IMR-90 (cell line): ENCODE results near the gene ARL14EPL. TPM values are rescaled to one million over a fixed set of nuclear protein-coding genes. Genes with fewer than 3 reads are reported as not detected.

ENCODE experiments used
- ATAC-seq: fragments of 200-7000 bp; cut with Tn5 transposase; 2 replicates; pipeline ENCODE4 v1.9.1; 2020; ENCODE audit warnings: low read depth, mild to moderate bottlenecking, moderate library complexity
- BruUV-seq: library from RNA; stranded (reverse); fragments of 400-500 nt; replicated peaks from 2 replicates; lab custom pipeline; 2021; lab: Mats Ljungman, UMichigan
- CTCF ChIA-PET: fragments of 300-600 bp; formaldehyde crosslinking; extraction: SDS; loops from one replicate; lab custom pipeline; 2021; ENCODE audit warnings: antibody characterized with exemption; lab: Yijun Ruan, JAX
- POLR2A ChIA-PET: fragments of 300-600 bp; sonication (Branson Sonifier 250); formaldehyde crosslinking; loops from one replicate; lab custom pipeline; 2022; ENCODE audit warnings: antibody characterized with exemption; ENCODE audit not compliant: unreplicated experiment; lab: Charles Lee
- DNase-seq: peaks from one replicate; pipeline ENCODE4 v3.0.0; 2013
- H2AFZ ChIP-seq: replicated peaks from 2 replicates; pipeline ENCODE3; 2013; ENCODE audit warnings: low read length, mild to moderate bottlenecking; ENCODE audit not compliant: poor library complexity
- H2AK5ac ChIP-seq: 2 replicates; pipeline ENCODE4 v1.6.1; 2013; ENCODE audit warnings: low read depth, low read length, inconsistent platforms
- H2AK9ac ChIP-seq: replicated peaks from 2 replicates; pipeline ENCODE3; 2013; ENCODE audit warnings: mild to moderate bottlenecking, low read depth, low read length, moderate library complexity; ENCODE audit not compliant: poor library complexity
- H2BK120ac ChIP-seq: 2 replicates; pipeline ENCODE4 v1.6.1; 2013; ENCODE audit warnings: low read depth, low read length, inconsistent platforms
- H2BK15ac ChIP-seq: 3 replicates; pipeline ENCODE4 v1.6.1; 2013; ENCODE audit warnings: low read depth, low read length, inconsistent platforms
- H2BK20ac ChIP-seq: 2 replicates; pipeline ENCODE4 v1.6.1; 2013; ENCODE audit warnings: low read depth, mild to moderate bottlenecking, inconsistent platforms, low read length, moderate library complexity
- H2BK5ac ChIP-seq: 2 replicates; pipeline ENCODE4 v1.6.1; 2013; ENCODE audit warnings: mild to moderate bottlenecking, low read depth, low read length, inconsistent platforms; ENCODE audit not compliant: poor library complexity, severe bottlenecking
- H3K14ac ChIP-seq: replicated peaks from 2 replicates; pipeline ENCODE4 v1.6.1; 2013; ENCODE audit warnings: low read depth, low read length, inconsistent platforms
- H3K18ac ChIP-seq: 2 replicates; pipeline ENCODE4 v1.6.1; 2013; ENCODE audit warnings: low read depth, low read length, control low read depth
- H3K23ac ChIP-seq: 2 replicates; pipeline ENCODE4 v1.6.1; 2013; ENCODE audit warnings: low read depth, low read length, inconsistent platforms
- H3K27ac ChIP-seq: 2 replicates; pipeline ENCODE4 v1.5.1; 2013; ENCODE audit warnings: mild to moderate bottlenecking, control low read depth, low read length; ENCODE audit not compliant: insufficient read depth
- H3K27me3 ChIP-seq: 2 replicates; pipeline ENCODE4 v1.6.1; 2013; ENCODE audit warnings: low read length; ENCODE audit not compliant: control insufficient read depth, insufficient read depth
- H3K36me3 ChIP-seq: 2 replicates; pipeline ENCODE4 v1.6.1; 2013; ENCODE audit warnings: low read length, mixed read lengths; ENCODE audit not compliant: control insufficient read depth, insufficient read depth
- H3K4ac ChIP-seq: 2 replicates; pipeline ENCODE4 v1.6.1; 2013; ENCODE audit warnings: low read depth, low read length, inconsistent platforms
- H3K4me1 ChIP-seq: 2 replicates; pipeline ENCODE4 v1.6.1; 2013; ENCODE audit warnings: low read length, mixed read lengths; ENCODE audit not compliant: control insufficient read depth, insufficient read depth
- H3K4me2 ChIP-seq: 2 replicates; pipeline ENCODE4 v1.6.1; 2013; ENCODE audit warnings: low read depth, mild to moderate bottlenecking, control low read depth, low read length, moderate library complexity
- H3K4me3 ChIP-seq: 2 replicates; pipeline ENCODE4 v1.5.1; 2013; ENCODE audit warnings: low read depth, mild to moderate bottlenecking, control low read depth, low read length, moderate library complexity; ENCODE audit not compliant: insufficient read depth
- H3K56ac ChIP-seq: 2 replicates; pipeline ENCODE4 v1.6.1; 2013; ENCODE audit warnings: low read length, inconsistent platforms; ENCODE audit not compliant: insufficient read depth; ENCODE audit errors: extremely low read depth
- H3K79me1 ChIP-seq, 2 experiments: 2 replicates each; pipeline ENCODE4 v1.6.1; 2013; ENCODE audit warnings: low read length in 2 of 2, inconsistent platforms in 1 of 2, low read depth in 1 of 2
- H3K9ac ChIP-seq: 2 replicates; pipeline ENCODE4 v1.6.1; 2013; ENCODE audit warnings: low read depth, low read length, control low read depth
- H3K9me1 ChIP-seq: 2 replicates; pipeline ENCODE4 v1.6.1; 2013; ENCODE audit warnings: low read length, inconsistent platforms; ENCODE audit not compliant: insufficient read depth
- H3K9me3 ChIP-seq: 2 replicates; pipeline ENCODE4 v1.6.1; 2013; ENCODE audit warnings: low read length; ENCODE audit not compliant: control insufficient read depth, insufficient read depth
- H4K20me1 ChIP-seq: 2 replicates; pipeline ENCODE4 v1.6.1; 2013; ENCODE audit warnings: low read length, inconsistent platforms; ENCODE audit not compliant: insufficient read depth
- H4K5ac ChIP-seq: 2 replicates; pipeline ENCODE4 v1.6.1; 2013; ENCODE audit warnings: mild to moderate bottlenecking, low read depth, low read length, control low read depth
- H4K8ac ChIP-seq, 2 experiments: 2 replicates each; pipeline ENCODE4 v1.6.1; 2013; ENCODE audit warnings: low read depth in 2 of 2, low read length in 2 of 2, control low read depth in 1 of 2, inconsistent platforms in 1 of 2
- H4K91ac ChIP-seq: 2 replicates; pipeline ENCODE4 v1.6.1; 2013; ENCODE audit warnings: low read depth, low read length, inconsistent platforms; ENCODE audit not compliant: insufficient read depth
- BHLHE40 ChIP-seq: fragments of 150-350 bp; IDR thresholded peaks from 2 replicates; pipeline ENCODE4 v1.6.1; 2016; ENCODE audit warnings: mild to moderate bottlenecking, low read depth, low read length
- CTCF ChIP-seq: conservative IDR thresholded peaks from 2 replicates; pipeline ENCODE4 v1.5.1; 2012; ENCODE audit warnings: mild to moderate bottlenecking, low read depth, low read length, improper control_type of control experiment
- ELK1 ChIP-seq: fragments of 150-350 bp; IDR thresholded peaks from 2 replicates; pipeline ENCODE4 v1.6.1; 2016; ENCODE audit warnings: low read depth, mild to moderate bottlenecking, low read length, moderate library complexity, borderline replicate concordance
- MAFK ChIP-seq: IDR thresholded peaks from 2 replicates; pipeline ENCODE4 v1.6.1; 2012; ENCODE audit warnings: low read depth, low read length, improper control_type of control experiment
- MXI1 ChIP-seq: IDR thresholded peaks from 2 replicates; pipeline ENCODE4 v1.6.1; 2012; ENCODE audit warnings: low read depth, mild to moderate bottlenecking, low read length, moderate library complexity, borderline replicate concordance
- NFE2L2 ChIP-seq: fragments of 150-350 bp; IDR thresholded peaks from 2 replicates; pipeline ENCODE4 v1.6.1; 2016; ENCODE audit warnings: low read depth, mild to moderate bottlenecking, low read length
- POLR2A ChIP-seq: IDR thresholded peaks from 2 replicates; pipeline ENCODE4 v1.6.1; 2012; ENCODE audit warnings: mild to moderate bottlenecking, low read depth, low read length
- RCOR1 ChIP-seq: IDR thresholded peaks from 2 replicates; pipeline ENCODE4 v1.6.1; 2012; ENCODE audit warnings: mild to moderate bottlenecking, low read length, improper control_type of control experiment; ENCODE audit not compliant: insufficient replicate concordance
- SMC3 ChIP-seq: fragments of 150-350 bp; IDR thresholded peaks from 2 replicates; pipeline ENCODE4 v1.6.1; 2016; ENCODE audit warnings: low read depth, mild to moderate bottlenecking, antibody characterized with exemption, low read length, moderate library complexity
- USF2 ChIP-seq: fragments of 150-350 bp; IDR thresholded peaks from 2 replicates; pipeline ENCODE4 v1.6.1; 2017; ENCODE audit warnings: mild to moderate bottlenecking, antibody characterized with exemption, low read length, low read depth
- WGBS, 2 experiments: methylation state at CpG; one replicate each; pipeline versions ENCODE4 v1.1.5 to v1.1.7; 2013; ENCODE audit warnings: missing lambda C conversion rate in 2 of 2; ENCODE audit not compliant: insufficient read length in 1 of 2; ENCODE audit errors: extremely low coverage in 2 of 2; 5-methylcytosine and 5-hydroxymethylcytosine counted together
- dilution Hi-C: fragments of 300-500 bp; cut with HindIII; formaldehyde crosslinking; loops from one replicate; pipeline ENCODE4 v1.14.3; 2018; ENCODE audit warnings: low sequenced_read_pairs; ENCODE audit not compliant: unreplicated experiment
- in situ Hi-C: fragments of 300-500 bp; cut with MboI; formaldehyde crosslinking; loops from 3 replicates; pipeline ENCODE4 v1.14.3; 2019; ENCODE audit warnings: low sequenced_read_pairs, inconsistent platforms, mixed read lengths
- intact Hi-C: fragments of 100-400 bp; cut with micrococcal nuclease; formaldehyde crosslinking; loops from 2 replicates; pipeline ENCODE4 v1.10.0; 2022
- polyA plus RNA-seq, 3 experiments: library from polyadenylated mRNA; depleted of rRNA; stranded (reverse); fragments of >200 nt; gene quantifications; 2 replicates each; pipeline ENCODE4 v1.2.3, GENCODE V29; 2012; ENCODE audit warnings: low replicate concordance in 1 of 3
- total RNA-seq: library from RNA; depleted of rRNA; stranded (reverse); fragments of >200 nt; gene quantifications from 2 replicates; pipeline ENCODE4 v1.2.3, GENCODE V29; 2012

Gene ARL14EPL
- total and polyA plus RNA-seq, 2 of the 4 experiments (the other 2 are of a cell fraction): not detected

GRCh38 chr5:116076496-116076895 is 44.2 kb downstream of the ARL14EPL start:
- no peaks in the 10 kb centered on the region for H4K20me1 ChIP-seq
- in situ Hi-C loops: no loop called here
- dilution Hi-C loops: no loop called here
- no peak overlapping the region for H3K9ac ChIP-seq
- no CpG with 5 or more reads among the region's 1 CpG for WGBS, 2 experiments
- ChIA-PET CTCF (interaction anchor here (1.1 kb wide), 1 partner anchor 45 kb away, joined by 4 read pairs; no protein-coding TSS in a partner anchor), POLR2A (no interaction called here)
- ATAC-seq: no peak
- H3K79me1 ChIP-seq: no peaks in the 10 kb centered on the region
- H3K9me3 ChIP-seq: no peaks in the 10 kb centered on the region
- no peak overlapping the region for H4K91ac ChIP-seq
- TF ChIP-seq MXI1 (no peak), SMC3 (no peak), ELK1 (no peak), POLR2A (no peak), BHLHE40 (no peak), CTCF (no peak), USF2 (no peak), RCOR1 (no peak), MAFK (no peak), NFE2L2 (no peak)
- no peak overlapping the region for H2AK5ac ChIP-seq
- DNase-seq: no peak
- H3K56ac ChIP-seq: no peak overlapping the region
- no peak overlapping the region for H2BK120ac ChIP-seq
- no peak overlapping the region for H2BK15ac ChIP-seq
- H3K4me2 ChIP-seq: no peak overlapping the region
- no peak overlapping the region for H2AK9ac ChIP-seq
- no peak overlapping the region for H3K14ac ChIP-seq
- H3K9me1 ChIP-seq: no peaks in the 10 kb centered on the region
- no peak overlapping the region for H3K27ac ChIP-seq
- H3K18ac ChIP-seq: no peak overlapping the region
- no peak overlapping the region for H2BK5ac ChIP-seq
- peaks cover 2% of the 10 kb centered on the region; the same call in 1 of the 2 replicates for H3K27me3 ChIP-seq
- H3K4me1 ChIP-seq: no peaks in the 10 kb centered on the region
- H3K4ac ChIP-seq: no peak overlapping the region
- H2BK20ac ChIP-seq: no peak overlapping the region
- BruUV-seq: no TSS peak
- H2AFZ ChIP-seq: no peak overlapping the region
- H3K4me3 ChIP-seq: no peak overlapping the region
- no peak overlapping the region for H4K5ac ChIP-seq
- no peak overlapping the region for H3K23ac ChIP-seq
- H3K36me3 ChIP-seq: no peaks in the 10 kb centered on the region
- intact Hi-C loops: loop anchor here (10.0 kb wide), 1 partner anchor 772 kb away; no protein-coding TSS in a partner anchor
- H4K8ac ChIP-seq: no peak overlapping the region
